ENCODE data around the gene ZNF790. TPM values are rescaled to one million over a fixed set of nuclear protein-coding genes. Genes with fewer than 3 reads are reported as not detected.

ZNF790 gene
- total and polyA plus RNA-seq, 2 of the 8 experiments (the other 6 are each of a cell fraction or from before 2014, with no cell fraction given), result 1.7 to 7.2 TPM

DNA sequence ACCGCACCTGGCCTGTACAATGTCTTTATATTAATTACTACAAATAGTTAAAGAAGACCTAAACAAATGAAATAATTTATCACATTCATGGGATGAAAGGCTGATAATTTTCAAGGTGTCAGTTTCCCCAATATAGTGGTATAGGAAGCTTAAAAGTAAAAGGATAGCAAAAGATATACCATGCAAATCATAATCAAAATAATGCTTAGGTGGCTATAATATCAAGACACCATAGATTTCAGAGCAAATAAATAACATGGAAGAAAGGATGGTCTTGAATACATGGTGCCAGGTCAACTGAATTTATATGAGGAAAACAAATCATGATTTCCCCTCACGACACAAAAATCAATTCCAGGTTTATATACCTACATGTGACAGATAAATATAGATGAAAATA is 4.8 kb downstream of the ZNF790 start (continued):
- TF ChIP-seq, protein P1, sequence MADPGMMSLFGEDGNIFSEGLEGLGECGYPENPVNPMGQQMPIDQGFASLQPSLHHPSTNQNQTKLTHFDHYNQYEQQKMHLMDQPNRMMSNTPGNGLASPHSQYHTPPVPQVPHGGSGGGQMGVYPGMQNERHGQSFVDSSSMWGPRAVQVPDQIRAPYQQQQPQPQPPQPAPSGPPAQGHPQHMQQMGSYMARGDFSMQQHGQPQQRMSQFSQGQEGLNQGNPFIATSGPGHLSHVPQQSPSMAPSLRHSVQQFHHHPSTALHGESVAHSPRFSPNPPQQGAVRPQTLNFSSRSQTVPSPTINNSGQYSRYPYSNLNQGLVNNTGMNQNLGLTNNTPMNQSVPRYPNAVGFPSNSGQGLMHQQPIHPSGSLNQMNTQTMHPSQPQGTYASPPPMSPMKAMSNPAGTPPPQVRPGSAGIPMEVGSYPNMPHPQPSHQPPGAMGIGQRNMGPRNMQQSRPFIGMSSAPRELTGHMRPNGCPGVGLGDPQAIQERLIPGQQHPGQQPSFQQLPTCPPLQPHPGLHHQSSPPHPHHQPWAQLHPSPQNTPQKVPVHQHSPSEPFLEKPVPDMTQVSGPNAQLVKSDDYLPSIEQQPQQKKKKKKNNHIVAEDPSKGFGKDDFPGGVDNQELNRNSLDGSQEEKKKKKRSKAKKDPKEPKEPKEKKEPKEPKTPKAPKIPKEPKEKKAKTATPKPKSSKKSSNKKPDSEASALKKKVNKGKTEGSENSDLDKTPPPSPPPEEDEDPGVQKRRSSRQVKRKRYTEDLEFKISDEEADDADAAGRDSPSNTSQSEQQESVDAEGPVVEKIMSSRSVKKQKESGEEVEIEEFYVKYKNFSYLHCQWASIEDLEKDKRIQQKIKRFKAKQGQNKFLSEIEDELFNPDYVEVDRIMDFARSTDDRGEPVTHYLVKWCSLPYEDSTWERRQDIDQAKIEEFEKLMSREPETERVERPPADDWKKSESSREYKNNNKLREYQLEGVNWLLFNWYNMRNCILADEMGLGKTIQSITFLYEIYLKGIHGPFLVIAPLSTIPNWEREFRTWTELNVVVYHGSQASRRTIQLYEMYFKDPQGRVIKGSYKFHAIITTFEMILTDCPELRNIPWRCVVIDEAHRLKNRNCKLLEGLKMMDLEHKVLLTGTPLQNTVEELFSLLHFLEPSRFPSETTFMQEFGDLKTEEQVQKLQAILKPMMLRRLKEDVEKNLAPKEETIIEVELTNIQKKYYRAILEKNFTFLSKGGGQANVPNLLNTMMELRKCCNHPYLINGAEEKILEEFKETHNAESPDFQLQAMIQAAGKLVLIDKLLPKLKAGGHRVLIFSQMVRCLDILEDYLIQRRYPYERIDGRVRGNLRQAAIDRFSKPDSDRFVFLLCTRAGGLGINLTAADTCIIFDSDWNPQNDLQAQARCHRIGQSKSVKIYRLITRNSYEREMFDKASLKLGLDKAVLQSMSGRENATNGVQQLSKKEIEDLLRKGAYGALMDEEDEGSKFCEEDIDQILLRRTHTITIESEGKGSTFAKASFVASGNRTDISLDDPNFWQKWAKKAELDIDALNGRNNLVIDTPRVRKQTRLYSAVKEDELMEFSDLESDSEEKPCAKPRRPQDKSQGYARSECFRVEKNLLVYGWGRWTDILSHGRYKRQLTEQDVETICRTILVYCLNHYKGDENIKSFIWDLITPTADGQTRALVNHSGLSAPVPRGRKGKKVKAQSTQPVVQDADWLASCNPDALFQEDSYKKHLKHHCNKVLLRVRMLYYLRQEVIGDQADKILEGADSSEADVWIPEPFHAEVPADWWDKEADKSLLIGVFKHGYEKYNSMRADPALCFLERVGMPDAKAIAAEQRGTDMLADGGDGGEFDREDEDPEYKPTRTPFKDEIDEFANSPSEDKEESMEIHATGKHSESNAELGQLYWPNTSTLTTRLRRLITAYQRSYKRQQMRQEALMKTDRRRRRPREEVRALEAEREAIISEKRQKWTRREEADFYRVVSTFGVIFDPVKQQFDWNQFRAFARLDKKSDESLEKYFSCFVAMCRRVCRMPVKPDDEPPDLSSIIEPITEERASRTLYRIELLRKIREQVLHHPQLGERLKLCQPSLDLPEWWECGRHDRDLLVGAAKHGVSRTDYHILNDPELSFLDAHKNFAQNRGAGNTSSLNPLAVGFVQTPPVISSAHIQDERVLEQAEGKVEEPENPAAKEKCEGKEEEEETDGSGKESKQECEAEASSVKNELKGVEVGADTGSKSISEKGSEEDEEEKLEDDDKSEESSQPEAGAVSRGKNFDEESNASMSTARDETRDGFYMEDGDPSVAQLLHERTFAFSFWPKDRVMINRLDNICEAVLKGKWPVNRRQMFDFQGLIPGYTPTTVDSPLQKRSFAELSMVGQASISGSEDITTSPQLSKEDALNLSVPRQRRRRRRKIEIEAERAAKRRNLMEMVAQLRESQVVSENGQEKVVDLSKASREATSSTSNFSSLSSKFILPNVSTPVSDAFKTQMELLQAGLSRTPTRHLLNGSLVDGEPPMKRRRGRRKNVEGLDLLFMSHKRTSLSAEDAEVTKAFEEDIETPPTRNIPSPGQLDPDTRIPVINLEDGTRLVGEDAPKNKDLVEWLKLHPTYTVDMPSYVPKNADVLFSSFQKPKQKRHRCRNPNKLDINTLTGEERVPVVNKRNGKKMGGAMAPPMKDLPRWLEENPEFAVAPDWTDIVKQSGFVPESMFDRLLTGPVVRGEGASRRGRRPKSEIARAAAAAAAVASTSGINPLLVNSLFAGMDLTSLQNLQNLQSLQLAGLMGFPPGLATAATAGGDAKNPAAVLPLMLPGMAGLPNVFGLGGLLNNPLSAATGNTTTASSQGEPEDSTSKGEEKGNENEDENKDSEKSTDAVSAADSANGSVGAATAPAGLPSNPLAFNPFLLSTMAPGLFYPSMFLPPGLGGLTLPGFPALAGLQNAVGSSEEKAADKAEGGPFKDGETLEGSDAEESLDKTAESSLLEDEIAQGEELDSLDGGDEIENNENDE (IDR thresholded peaks at IDR 0.05; ENCODE audit: insufficient replicate concordance, low read length), result no peak
- TF ChIP-seq HDAC2 (IDR thresholded peaks at IDR 0.05; ENCODE audit: borderline replicate concordance in 1 of 2, low read depth in 2 of 2, low read length in 2 of 2), result no peak
- no peak for TF ChIP-seq ZNF274 (IDR thresholded peaks at IDR 0.05; ENCODE audit: borderline replicate concordance, extremely low read depth, low read length)
- TF ChIP-seq, protein P2, sequence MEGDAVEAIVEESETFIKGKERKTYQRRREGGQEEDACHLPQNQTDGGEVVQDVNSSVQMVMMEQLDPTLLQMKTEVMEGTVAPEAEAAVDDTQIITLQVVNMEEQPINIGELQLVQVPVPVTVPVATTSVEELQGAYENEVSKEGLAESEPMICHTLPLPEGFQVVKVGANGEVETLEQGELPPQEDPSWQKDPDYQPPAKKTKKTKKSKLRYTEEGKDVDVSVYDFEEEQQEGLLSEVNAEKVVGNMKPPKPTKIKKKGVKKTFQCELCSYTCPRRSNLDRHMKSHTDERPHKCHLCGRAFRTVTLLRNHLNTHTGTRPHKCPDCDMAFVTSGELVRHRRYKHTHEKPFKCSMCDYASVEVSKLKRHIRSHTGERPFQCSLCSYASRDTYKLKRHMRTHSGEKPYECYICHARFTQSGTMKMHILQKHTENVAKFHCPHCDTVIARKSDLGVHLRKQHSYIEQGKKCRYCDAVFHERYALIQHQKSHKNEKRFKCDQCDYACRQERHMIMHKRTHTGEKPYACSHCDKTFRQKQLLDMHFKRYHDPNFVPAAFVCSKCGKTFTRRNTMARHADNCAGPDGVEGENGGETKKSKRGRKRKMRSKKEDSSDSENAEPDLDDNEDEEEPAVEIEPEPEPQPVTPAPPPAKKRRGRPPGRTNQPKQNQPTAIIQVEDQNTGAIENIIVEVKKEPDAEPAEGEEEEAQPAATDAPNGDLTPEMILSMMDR (IDR thresholded peaks at IDR 0.05; ENCODE audit: control extremely low read depth in 1 of 3, insufficient read depth in 1 of 3, low read depth in 1 of 3, low read length in 3 of 3), result no peak
- TF ChIP-seq CBX8 (IDR thresholded peaks at IDR 0.05; ENCODE audit: borderline replicate concordance, low read depth, low read length), result no peak
- no peak for TF ChIP-seq YY1 (IDR thresholded peaks at IDR 0.05; ENCODE audit: low read depth, low read length)

Measured in H1 (cell line).